ENCODE data around the gene ESPN.

GRCh38 chr1:6399294-6399693, 25.3 kb upstream of the ESPN start:
- no peak for TF ChIP-seq CTCF (IDR thresholded peaks at IDR 0.05)
- no peak for TF ChIP-seq POLR2A (IDR thresholded peaks at IDR 0.05)

All from upper lobe of left lung (tissue), 4 donors.